ENCODE results near the gene RPSA. TPM values are rescaled to one million over a fixed set of nuclear protein-coding genes. Genes with fewer than 3 reads are reported as not detected.

The RPSA gene
- polyA plus RNA-seq, 1 donor (not counting 4 experiments of a cell fraction or from before 2014, with no cell fraction given) = 3,195 TPM

- H4K20me1 ChIP-seq (ENCODE audit: control insufficient read depth, extremely low read depth, insufficient read depth, low read length) = no peaks in the 10 kb centered on the region
- H3K36me3 ChIP-seq (ENCODE audit: control insufficient read depth in 2 of 2, extremely low read depth in 1 of 2, insufficient read depth in 2 of 2, low read length in 2 of 2) = peaks cover 0 to 5% of the 10 kb centered on the region in 2 experiments
- H3K27me3 ChIP-seq (ENCODE audit: control insufficient read depth, extremely low read depth, insufficient read depth, low read length) = no peaks in the 10 kb centered on the region
- no peak overlapping the region for H2AFZ ChIP-seq (ENCODE audit: control insufficient read depth, low read length)
- DNase-seq (ENCODE audit: low read depth, low spot score) (no peak), FAIRE-seq (no peak)
- H3K9me1 ChIP-seq (ENCODE audit: control insufficient read depth, extremely low read depth, insufficient read depth, low read length) = no peaks in the 10 kb centered on the region
- no peak overlapping the region for H3K4me2 ChIP-seq (ENCODE audit: control insufficient read depth, extremely low read depth, insufficient read depth, low read depth, low read length)
- no peak overlapping the region for H3K9ac ChIP-seq (ENCODE audit: control insufficient read depth, extremely low read depth, insufficient read depth, low read length)
- H3K4me1 ChIP-seq (ENCODE audit: control insufficient read depth, extremely low read depth, insufficient read depth, low read length) = peaks cover 5% of the 10 kb centered on the region
- no peaks in the 10 kb centered on the region for H3K9me3 ChIP-seq (ENCODE audit: control insufficient read depth, low read depth, low read length)
- TF ChIP-seq CTCF (optimal IDR thresholded peaks at IDR 0.05 in 1 of 3, IDR thresholded peaks at IDR 0.05 in 1 of 3, conservative IDR thresholded peaks at IDR 0.05 in 1 of 3; ENCODE audit: extremely low read depth in 1 of 3, insufficient read depth in 2 of 3, low read length in 3 of 3) = no peak
- no peak for TF ChIP-seq EZH2 (IDR thresholded peaks at IDR 0.05; ENCODE audit: low read length)
- no peak overlapping the region for H3K27ac ChIP-seq (ENCODE audit: control insufficient read depth, insufficient read depth, low read length)
- dilution Hi-C loops (cut with MboI; ENCODE audit: extremely low pct_ligation_motif_present, low sequenced_read_pairs) = no loop called here
- peaks cover 5% of the 10 kb centered on the region for H3K79me2 ChIP-seq (ENCODE audit: control insufficient read depth, insufficient read depth, low read length)
- no peak overlapping the region for H3K4me3 ChIP-seq (ENCODE audit: control insufficient read depth in 2 of 3, extremely low read depth in 1 of 3, insufficient read depth in 2 of 3, low read depth in 1 of 3, low read length in 3 of 3)
These were observed 4.5 kb upstream of the RPSA start for GRCh38 chr3:39401983-39402382.

- no peak for TF ChIP-seq EZH2 (IDR thresholded peaks at IDR 0.05; ENCODE audit: low read length)
- no peak for TF ChIP-seq CTCF (optimal IDR thresholded peaks at IDR 0.05 in 1 of 3, IDR thresholded peaks at IDR 0.05 in 1 of 3, conservative IDR thresholded peaks at IDR 0.05 in 1 of 3; ENCODE audit: extremely low read depth in 1 of 3, insufficient read depth in 2 of 3, low read length in 3 of 3)
- Histone ChIP-seq H4K20me1 (ENCODE audit: control insufficient read depth, extremely low read depth, insufficient read depth, low read length) (peaks cover 14% of the 10 kb centered on the region), H3K27me3 (ENCODE audit: control insufficient read depth, extremely low read depth, insufficient read depth, low read length) (no peaks in the 10 kb centered on the region), H3K9ac (ENCODE audit: control insufficient read depth, extremely low read depth, insufficient read depth, low read length) (no peak overlapping the region), H3K36me3 (ENCODE audit: control insufficient read depth in 2 of 2, extremely low read depth in 1 of 2, insufficient read depth in 2 of 2, low read length in 2 of 2) (peaks cover 11 to 17% of the 10 kb centered on the region in 2 experiments), H3K4me1 (ENCODE audit: control insufficient read depth, extremely low read depth, insufficient read depth, low read length) (peaks cover 29% of the 10 kb centered on the region), H3K4me2 (ENCODE audit: control insufficient read depth, extremely low read depth, insufficient read depth, low read depth, low read length) (no peak overlapping the region), H3K4me3 (ENCODE audit: control insufficient read depth in 2 of 3, extremely low read depth in 1 of 3, insufficient read depth in 2 of 3, low read depth in 1 of 3, low read length in 3 of 3) (no peak overlapping the region), H3K27ac (ENCODE audit: control insufficient read depth, insufficient read depth, low read length) (no peak overlapping the region), H3K79me2 (ENCODE audit: control insufficient read depth, insufficient read depth, low read length) (peaks cover 35% of the 10 kb centered on the region), H3K9me1 (ENCODE audit: control insufficient read depth, extremely low read depth, insufficient read depth, low read length) (no peaks in the 10 kb centered on the region), H3K9me3 (ENCODE audit: control insufficient read depth, low read depth, low read length) (no peaks in the 10 kb centered on the region), H2AFZ (ENCODE audit: control insufficient read depth, low read length) (no peak overlapping the region)
- dilution Hi-C loops (cut with MboI; ENCODE audit: extremely low pct_ligation_motif_present, low sequenced_read_pairs) = no loop called here
- DNase-seq (ENCODE audit: low read depth, low spot score) (no peak), FAIRE-seq (no peak)
These were observed 1.4 kb upstream of the RPSA start for GRCh38 chr3:39404943-39405686.
